ENCODE measurements around the gene KLF16. TPM values are rescaled to one million over a fixed set of nuclear protein-coding genes. Genes with fewer than 3 reads are reported as not detected.

Gene KLF16
- polyA plus RNA-seq, 4 donors, result 4.5 to 10.2 (median 6.5) TPM

DNA sequence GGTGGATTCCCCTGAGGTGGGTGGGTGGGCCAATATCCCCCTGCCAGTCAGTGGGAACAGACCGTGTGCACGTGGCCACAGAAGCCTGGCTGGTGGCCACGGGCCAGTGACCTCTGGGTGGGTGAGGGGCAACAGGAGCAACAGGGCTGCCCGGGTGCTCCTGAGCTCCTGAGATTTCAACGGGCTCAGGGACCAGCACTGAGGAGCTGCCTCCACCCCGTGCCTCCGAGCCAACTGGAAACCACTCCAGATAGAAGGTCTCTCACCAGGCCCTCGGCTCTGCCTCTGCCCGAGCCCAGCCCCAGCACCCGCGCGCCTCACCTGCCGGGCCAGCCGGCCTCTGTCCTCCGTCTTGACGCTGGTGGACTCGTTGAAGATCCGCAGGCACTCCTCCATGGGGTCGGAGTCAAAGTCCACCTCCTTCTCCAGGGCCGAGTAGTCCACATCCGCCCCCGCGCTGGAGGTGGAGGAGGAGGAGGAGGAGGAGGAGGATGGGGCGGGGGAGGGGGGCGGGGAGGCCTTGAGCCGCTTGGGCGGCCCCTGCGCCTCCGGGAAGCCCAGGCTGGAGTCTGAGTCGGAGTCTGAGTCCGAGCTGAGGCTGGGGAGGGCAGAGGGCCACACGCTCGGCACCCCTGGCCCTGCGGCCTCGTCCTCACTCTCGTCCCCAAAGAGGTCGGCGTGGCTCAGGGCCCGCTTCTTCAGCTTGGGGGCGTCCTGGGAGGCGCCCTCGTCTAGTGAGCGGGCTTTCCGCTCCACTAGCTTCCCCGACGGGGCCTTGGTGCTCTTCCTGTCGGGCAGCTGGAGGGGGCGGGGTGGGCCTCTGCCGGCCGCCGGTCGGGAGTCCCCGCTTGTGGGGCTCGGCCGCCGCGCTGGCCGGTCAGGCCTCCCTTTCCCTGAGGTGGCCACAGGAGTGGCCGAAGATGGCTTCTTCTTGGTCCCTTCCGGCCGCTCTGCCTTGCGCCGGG lies 36.5 kb downstream of the KLF16 start:
- peak in 2 of 4 donors; percentile 50 to 53 for DNase-seq (ENCODE audit: low read depth in 4 of 4, low spot score in 3 of 4)

DNA sequence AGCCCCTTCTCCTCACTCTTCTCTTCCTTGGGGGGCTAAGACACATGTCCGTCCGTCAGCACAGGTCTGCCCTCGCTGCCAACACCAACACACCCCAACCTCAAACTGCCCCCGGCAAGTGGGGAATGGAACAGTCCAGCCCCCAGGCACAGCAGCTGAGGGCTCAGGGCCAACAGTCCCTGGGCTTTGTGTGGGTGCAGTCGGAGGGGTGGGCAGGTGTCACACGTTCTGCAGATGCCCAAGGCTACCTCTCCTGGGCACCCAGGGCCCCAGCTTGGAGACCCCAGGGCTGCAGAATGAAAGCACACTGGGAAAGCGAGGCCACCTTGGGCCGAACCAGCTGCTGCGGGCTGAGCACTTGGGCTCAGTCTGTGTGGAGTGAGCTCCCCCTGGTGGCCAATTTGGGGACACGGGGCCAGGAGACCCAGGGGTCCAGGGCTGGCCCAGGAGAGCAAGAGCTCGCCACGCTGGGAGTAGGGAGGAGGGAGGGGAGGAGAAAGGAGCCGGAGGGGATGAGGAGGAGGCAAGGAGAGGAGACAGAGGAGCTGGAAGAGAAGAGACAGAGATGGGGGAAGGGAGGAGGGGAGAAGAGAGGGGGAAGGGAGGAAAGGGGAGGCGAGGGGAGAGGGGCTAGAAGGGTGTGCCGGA lies 37.3 kb downstream of the KLF16 start:
- DNase-seq (ENCODE audit: low read depth in 4 of 4, low spot score in 3 of 4), result peak in 3 of 4 donors; percentile 58 to 63 (median 60)

DNA sequence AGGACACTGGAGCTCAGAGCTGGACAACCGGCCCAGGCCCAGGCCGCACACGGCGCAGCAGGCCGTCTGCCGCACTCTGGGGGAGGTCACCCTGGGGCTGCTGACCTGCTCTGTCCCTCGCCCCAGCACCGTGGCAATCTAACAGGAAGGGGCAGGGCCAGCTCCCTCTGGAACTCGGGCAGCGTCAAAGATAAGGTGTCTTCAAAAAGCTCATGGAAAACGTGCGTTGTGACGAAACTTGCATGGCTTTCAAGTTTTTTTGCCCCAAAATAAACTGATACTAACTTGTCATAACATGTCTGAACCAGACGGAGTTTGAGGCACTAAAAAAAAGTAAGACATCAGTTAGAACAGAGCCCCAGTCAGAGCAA lies 39.1 kb downstream of the KLF16 start:
- DNase-seq (ENCODE audit: low read depth in 4 of 4, low spot score in 3 of 4), result no peak

DNA sequence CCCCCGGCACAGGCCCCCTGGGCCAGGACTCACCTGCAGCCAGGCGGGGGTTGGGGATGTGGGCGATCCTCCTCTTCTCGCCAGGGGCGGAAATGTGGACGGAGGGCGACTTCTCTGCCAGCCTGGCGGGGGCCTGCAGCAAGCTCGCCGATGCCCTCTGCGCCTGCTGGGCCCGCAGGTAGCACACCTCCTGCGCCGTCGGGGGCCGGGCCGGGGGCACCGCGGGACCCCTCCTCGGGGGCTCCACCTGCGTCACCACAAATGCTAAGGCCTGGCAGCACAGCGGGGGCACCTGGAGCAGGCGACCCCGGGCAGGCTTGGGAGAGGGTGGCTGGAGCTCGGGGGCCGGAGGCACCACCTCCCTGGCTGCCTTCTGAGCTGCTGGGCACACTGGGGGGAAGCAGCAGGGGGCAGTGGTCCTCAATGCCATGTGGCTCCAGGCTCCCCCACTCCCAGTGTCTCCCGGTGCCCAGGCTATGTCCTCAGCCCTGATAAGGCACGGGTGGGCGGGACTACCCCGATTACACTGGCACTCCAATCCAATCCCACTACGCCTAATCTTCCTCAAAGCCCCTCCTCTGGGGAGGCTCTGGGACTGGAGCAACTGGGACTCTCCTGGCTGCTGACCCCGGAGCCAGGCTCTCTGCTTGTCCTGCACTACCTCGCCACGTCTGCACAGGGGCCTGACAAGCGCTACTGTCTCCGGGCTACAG lies 39.7 kb downstream of the KLF16 start:
- no peak for DNase-seq (ENCODE audit: low read depth in 4 of 4, low spot score in 3 of 4)

DNA sequence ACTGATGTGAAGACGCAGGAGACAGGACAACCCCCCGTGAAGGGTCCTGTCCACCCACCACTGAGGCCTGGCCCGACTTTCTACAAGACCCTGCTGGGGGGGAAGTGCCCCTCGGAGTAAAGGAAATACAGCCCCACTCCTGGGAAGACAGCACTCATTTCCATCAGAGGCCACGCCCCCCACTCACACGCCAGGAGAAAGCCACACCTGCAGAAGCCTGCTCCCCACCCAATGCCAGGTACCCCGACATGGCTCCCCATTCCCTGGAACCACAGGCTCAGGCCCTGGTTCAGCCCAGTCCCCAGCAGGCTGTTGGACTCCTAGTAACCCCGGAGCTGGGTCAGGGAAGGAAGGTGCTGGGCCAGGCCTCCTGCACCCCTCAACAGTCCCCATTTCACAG lies 40.4 kb downstream of the KLF16 start:
- DNase-seq (ENCODE audit: low read depth in 4 of 4, low spot score in 3 of 4), result no peak

DNA sequence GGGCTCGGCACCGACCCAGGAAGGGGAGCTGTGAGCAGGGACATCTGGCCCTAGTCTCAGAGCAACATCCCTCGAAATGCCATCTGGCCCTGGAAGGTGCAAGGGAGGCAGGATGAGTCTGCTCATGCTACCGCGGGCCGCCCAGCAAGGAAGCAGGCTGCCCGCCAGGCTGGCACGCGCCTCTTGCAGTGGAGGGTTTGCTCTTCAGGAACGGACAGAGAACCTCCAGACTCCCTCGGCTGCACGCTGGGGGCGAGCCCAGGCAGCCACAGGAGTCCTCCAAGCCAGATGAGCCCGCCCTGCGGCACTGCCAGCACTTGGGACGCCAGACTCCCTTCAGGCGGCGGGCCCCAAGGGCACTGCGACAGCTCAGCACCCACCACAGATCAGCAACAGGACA lies 41.2 kb downstream of the KLF16 start:
- no peak for DNase-seq (ENCODE audit: low read depth in 4 of 4, low spot score in 3 of 4)

DNA sequence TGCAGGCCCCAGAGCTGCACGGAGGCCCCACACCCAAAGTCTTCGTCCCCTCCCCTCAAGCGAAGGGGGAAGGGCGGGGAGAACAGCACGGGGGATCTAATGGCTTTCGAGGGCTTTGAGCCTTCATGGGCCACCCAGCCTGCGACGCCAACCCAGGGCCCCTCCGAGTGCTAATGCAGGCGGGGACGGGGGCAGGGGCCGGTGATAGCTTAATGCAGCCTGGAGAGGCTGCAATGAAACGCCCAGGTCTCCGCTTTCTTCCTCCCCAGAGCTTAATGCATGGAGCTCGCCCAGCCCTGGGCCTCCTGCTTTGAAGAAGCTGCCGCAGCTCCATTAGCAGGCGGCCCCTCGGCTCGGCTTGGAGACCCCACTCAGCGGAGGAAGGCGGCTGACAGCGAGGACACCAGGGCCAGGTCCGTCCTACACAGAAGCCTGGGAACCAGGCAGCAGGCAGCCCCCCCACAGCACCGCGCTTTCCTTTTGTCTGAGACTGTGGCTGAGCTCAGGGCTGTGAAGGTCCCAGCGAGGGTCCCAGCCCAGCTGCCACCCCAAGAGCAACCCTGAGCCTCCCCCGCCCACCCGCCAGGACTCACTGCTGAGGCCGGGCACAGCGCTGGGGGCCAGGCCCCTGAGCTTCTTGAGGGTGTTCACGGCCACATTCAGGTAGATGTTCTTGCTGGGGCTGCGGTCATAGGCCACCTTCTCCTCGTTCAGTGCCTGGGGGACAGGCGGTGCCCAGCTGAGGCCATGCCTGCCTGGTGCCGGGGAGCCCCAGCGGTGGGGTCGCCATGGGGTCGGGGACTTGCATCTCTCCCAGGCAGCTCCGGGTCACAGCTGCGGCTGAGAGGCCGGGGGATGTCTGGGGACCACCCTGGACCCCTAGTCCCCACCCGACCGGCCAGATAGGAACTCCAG lies 43.8 kb downstream of the KLF16 start:
- DNase-seq (ENCODE audit: low read depth in 4 of 4, low spot score in 3 of 4), result no peak

DNA sequence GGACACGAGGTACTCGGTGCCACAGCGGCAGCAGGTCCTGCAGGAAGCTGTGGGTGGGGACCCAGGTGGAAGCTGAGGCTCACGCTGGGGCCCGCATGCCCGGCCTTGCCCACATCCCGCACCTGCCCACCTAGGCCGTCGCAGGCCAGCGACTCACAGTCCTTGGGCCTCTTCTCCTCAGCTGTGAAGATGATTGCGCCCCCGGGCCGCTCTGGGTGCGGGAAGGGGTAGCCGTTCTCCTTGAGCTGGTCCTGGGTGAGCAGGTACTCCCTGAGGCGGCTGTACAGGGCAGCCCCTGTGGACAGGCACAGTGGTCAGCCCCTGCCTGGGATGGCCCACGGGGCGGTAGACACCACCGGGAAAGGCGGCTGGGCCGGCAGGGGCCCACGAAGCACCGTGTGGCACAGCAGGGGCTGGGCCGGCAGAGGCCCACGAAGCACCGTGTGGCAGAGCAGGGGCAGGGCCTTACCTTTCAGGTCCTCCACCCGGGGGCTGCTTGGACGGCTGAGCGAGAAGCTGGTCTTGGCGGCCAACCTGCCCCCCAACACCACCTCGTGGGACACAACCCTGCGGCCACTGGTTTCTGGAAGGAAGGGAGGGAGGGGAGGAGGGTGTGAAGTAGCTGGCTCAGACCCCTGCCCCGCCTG lies 44.7 kb downstream of the KLF16 start:
- no peak for DNase-seq (ENCODE audit: low read depth in 4 of 4, low spot score in 3 of 4)

DNA sequence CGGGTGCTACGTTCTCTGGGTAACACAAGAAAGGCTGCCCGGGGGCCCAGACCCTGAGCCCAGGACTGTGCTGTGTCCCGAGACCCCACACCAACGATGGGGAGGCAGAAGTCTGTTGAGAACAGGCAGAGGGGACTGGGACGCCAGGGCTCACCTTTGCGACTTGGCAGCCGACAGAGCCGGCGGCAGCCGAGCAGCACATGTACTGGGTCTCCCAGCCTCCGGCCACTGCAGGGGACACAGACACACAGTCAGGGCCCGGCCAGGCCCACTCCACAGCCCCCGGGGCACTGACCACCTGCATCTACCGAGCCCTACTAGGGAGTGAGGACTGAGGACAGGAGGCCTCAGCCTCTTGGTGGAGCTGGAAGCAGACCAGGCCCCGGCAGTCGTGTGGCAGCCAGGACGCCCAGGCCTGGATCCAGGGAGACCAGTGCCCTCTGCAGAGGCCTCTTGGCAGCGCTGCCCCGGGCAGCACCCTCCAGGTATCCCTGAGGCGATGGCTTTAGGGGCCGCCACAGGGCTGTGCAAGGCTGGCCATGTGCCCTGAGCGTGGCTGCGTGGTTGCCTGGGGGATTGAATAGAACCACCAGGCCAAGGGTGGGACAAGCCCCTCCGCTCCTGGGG lies 45.7 kb downstream of the KLF16 start:
- DNase-seq (ENCODE audit: low read depth in 4 of 4, low spot score in 3 of 4), result no peak

DNA sequence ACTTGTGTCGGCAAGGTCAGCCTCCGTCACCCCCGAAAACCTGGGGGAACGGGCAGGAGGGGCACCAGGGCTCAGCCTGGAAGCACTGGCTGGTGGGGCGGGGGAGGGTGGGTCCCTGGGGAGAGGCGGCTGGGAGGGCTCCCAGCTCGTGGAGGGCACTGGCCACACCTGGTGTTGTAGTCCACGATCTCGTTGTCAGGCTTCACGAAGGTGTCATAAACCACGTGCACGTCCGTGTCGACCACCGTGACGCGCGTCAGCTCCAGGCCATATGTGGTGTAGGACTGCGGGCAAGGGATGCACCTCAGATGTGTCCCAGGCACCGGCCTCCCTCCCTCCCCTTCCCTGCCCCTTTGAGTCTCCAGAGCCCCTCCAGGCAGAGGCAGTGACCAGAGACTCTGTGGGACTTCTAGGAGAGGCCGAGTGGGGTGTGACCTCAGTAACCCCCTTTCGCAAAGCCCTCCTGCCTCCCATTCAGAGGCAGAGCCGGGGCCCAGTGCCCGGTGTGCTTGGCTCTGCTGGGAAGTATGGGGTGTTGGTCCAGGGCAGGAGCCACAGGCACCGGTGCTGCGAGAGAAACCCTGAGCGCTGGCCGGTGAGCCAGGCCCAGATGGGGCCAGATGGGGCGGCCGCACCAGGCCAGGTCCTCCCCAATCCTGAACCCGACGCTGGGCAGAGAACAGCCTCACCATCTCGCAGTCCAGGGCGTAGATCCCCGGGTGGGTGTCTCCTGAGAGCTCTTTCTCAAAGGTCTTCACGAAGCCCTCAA lies 46.7 kb downstream of the KLF16 start:
- DNase-seq (ENCODE audit: low read depth in 4 of 4, low spot score in 3 of 4), result no peak

DNA sequence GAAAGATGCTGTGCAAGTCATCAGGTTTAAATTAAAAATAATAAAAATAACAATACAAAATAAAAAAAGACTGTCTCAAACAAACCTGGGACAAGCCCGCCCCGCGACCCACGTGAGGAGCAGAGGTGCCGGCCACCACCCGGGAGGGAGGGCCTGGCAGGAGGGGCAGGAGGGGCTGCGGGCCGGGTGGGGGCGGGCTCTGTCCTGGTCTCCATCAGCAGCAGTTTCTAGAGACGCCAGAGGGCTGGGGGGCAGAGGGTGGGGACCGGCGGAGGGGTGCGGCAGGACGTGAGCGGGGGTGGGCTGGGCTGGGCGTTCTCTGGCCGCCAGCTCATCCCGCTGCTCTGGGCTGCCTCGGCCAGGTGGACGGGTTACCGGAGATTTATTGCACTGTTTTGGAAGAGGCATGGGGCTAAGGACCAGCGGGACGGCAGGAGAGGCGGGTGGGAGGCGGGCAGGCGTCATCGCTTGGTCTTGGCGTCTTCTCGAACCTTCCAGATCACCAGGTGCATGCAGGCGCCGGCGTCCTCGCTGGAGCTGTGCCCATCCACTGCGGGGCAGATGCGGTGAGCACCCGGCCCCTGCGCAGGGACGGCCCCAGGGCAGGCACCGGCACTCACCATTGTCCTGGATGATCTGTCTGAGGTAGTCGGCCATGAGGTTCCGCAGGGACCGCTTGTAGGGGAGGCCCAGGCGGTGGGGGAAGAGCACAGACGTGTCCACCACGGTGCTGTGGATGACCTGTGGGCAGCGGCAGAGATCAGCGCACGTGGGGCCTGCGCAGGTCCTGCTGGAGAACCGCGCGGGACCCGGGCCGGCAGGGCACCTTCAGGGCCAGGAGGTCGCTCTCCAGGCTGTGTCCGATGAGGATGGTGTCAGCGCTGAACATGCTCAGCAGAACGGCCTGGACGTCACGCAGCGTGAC lies 47.5 kb downstream of the KLF16 start:
- no peak for DNase-seq (ENCODE audit: low read depth in 4 of 4, low spot score in 3 of 4)

DNA sequence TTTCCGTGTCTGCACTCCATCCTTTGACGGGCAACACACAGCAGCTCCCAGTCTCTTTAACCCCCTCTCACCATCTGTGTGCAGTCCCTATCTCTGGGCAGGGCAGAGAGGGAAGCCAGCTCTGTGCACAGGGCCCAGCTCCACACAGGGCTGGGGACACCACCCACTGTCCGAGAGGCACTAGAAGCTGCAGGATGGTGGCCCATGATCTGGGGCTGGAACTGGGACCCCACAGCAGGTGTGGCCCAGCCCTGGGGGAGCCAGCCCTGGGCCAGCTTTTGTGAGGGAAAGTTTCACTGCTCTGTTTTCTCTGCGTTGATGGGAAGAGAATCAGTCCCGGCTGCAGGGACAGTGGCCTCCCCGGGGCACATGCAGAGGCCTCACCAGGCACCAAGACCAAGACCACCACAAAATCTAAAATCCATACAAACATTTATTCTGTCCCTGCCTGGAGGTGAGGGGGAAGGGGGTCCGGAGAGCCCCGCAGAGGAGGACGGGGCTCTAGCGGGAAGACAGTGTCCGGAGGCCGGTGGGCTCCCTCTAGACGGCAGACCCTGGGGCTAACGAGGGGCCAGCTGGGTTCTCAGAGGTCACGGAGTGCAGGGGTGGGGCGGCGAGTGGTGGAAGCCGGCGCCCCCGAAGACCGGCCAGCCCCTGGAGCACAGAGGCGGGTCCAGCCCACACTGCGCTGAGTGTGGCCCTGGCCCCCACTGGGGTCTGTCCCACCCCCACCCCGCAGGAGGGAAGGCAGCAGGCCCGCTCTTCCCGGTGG lies 48.4 kb downstream of the KLF16 start:
- no peak for DNase-seq (ENCODE audit: low read depth in 4 of 4, low spot score in 3 of 4)

DNA sequence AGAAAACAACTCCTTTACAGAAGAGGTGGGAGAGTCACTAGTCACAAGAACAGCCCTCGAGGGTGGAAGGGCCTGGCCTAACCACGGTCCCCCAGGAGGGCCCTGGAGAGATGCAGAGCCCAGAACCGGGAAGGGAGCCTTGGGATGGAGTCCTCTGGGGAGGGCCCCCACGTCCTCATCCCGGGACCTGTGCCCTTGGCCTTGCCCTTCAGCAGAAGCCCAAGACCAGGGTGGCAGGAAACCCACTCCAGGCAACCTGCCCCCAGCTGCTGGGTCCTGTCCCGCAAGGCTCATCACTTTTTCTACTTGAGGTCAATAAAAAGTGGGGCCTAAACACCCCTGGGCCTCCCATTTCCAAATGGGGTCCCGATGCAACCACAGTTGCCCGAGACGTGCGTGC lies 49.0 kb downstream of the KLF16 start:
- DNase-seq (ENCODE audit: low read depth in 4 of 4, low spot score in 3 of 4), result no peak

DNA sequence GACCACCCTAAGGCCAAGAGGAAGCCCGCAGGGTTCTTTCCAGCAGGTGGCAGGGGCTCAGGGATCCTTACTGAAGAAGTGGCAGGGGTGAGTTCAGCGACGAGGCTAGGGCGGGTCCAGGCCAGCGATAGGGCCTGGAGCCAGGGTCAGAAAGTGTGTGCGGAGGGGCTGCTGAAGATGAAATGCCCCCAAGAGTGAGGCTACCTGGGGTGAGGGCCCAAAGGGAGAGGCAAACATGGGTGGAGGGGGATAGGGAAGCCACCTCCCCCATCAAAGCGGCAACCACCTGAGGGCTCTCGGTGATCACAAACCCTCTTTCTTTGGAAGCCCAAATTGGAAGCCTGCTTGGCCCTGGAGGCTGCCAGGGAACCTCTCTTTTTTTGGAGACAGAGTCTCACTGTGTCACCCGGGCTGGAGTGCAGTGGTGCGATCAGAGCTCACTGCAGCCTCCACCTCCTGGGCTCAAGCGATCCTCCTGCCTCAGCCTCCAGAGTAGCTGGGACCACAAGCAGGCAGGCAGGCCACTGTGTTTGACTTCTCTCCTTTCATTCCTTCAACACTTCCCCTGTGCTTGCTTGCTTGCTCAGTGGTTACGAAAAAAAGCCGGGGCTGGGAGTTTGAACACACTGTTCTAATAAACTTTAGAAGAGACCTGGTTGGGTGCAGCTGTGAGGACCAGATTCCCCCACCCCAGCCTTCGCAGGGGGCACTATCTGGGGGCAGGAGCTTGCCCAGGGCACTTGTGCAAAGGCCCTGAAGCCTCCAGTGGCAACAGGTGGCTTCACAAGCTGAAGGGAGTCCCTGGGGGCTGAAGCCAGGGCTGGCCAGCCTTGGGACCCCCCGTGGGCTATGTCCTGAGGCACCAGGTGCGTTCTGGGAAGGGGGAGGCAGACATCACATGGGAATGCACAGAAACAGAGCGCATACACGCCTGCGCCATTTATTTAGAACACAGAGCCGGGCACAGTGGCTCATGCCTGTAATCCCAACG lies 49.9 kb downstream of the KLF16 start:
- no peak for DNase-seq (ENCODE audit: low read depth in 4 of 4, low spot score in 3 of 4)

DNA sequence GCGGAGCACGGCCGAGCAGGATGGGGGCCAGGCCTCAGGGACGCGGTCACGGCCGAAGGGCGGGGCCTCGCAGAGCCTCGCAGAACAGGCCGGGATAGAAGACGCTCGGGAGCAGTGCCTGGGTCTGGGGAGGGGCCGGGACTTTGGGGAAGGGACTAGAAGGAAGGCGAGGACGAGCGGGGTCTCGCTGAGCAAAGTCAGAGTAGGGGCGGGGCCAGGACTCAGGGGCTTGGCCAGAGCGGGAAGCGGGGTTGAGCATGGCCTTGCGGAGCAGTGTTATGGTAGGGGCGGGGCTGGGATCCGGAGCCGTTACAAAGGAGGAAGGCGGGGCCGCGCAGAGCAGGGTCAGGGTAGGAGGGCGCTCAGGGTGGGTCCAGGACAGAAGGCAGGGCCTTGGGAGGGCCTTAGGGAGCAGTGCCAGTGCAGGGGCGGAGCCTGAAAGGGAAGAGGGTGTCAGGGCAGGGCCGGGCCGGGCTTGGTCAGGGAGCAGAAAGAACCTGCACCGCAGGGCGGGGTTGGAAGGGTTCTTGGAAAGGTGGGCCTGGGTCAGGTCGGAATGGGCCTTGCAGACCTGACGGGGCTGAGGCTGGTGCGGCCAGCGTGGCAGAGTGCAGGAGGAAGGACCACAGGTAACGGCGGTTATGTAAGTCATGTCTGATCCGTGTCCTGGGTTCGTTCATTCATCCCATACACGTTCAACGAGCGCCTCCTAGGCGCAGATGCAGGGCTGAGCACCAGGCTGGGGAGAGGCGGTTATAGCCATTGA lies 50.8 kb downstream of the KLF16 start:
- peak in 3 of 4 donors; percentile 41 to 57 (median 53) for DNase-seq (ENCODE audit: low read depth in 4 of 4, low spot score in 3 of 4)
